Adrenal gland (tissue), 5 donors: ENCODE data around the gene MEOX1.

ENCODE experiments used
- CTCF ChIP-seq, 6 experiments: fragments of 450-650 bp in 4 of 6; fragments of 200-600 bp in 2 of 6; sonication (generic) in 1 of 6; IDR thresholded peaks; 1 replicate in 5 of 6; 2 replicates in 1 of 6; pipeline versions ENCODE4 v1.5.1 to v1.8.0; 2016 to 2021; ENCODE audit warnings: antibody characterized with exemption in 6 of 6, mild to moderate bottlenecking in 2 of 6, moderate library complexity in 1 of 6
- POLR2A ChIP-seq, 2 donors: fragments of 450-650 bp; IDR thresholded peaks; one replicate each; pipeline ENCODE4 v1.6.1; 2017; ENCODE audit warnings: antibody characterized with exemption in 2 of 2, mild to moderate bottlenecking in 2 of 2, moderate library complexity in 1 of 2
- donor health status: DM: no; HTN: no; CAD: no.

- no peak for TF ChIP-seq CTCF (IDR thresholded peaks at IDR 0.05)
- TF ChIP-seq POLR2A (IDR thresholded peaks at IDR 0.05), result no peak
Measured at GRCh38 chr17:43616029-43616351, 45.7 kb downstream of the MEOX1 start.
